ENCODE results near the gene LUC7L3. TPM values are rescaled to one million over a fixed set of nuclear protein-coding genes. Genes with fewer than 3 reads are reported as not detected.
A peak's percentile ranks its signal among the peaks of the same experiment; 100 is the strongest.
"Not testable (repeated sequence)": the region's sequence is repeated elsewhere in the genome, so short reads cannot be mapped to it uniquely, and the experiment has no call there.

LUC7L3 gene
- total RNA-seq, 1 experiment from 2014 or later, result 45.4 TPM

DNA sequence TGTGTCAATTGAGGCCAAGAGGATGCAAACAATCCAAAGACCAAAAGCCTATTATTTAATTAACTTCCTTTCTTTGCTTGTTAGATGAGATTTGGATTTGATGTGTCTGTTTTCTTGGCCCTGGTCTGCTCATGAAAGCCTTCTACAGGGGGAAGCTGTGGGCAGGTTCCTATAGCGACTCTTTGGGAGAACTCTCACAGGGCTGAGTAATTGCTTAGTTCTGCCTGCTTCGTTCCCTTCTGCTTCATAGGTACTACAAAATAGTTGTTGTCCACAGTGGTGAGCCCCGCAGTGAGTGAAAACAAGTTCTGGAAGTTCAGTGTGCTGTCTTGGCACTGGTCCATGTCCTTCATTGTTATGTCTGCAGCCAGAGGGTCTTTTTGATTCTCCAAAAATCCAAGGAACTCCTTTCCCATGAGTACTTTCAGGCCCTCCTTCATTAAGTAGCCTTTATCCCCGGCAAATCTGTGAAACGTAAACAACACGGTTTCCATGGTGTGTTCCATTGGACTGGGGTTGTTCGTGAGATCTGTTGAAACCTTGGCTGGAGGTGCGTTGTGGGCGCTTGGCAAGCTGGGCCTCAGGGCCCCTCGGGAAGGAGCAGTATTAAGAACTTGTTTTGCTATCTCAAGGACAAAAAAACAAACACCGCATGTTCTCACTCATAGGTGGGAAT is 77.9 kb downstream of the LUC7L3 start:
- DNase-seq, result no peak
- Histone ChIP-seq H3K36me3 (replicated peaks; ENCODE audit: control insufficient read depth, insufficient read depth, low read length) (no peaks in the 10 kb centered on the region), H3K27me3 (ENCODE audit: control insufficient read depth, insufficient read depth, low read length) (no peaks in the 10 kb centered on the region; the same call in 1 of the 2 replicates), H3K4me3 (ENCODE audit: insufficient read depth, low read depth, low read length) (no peak overlapping the region)

DNA sequence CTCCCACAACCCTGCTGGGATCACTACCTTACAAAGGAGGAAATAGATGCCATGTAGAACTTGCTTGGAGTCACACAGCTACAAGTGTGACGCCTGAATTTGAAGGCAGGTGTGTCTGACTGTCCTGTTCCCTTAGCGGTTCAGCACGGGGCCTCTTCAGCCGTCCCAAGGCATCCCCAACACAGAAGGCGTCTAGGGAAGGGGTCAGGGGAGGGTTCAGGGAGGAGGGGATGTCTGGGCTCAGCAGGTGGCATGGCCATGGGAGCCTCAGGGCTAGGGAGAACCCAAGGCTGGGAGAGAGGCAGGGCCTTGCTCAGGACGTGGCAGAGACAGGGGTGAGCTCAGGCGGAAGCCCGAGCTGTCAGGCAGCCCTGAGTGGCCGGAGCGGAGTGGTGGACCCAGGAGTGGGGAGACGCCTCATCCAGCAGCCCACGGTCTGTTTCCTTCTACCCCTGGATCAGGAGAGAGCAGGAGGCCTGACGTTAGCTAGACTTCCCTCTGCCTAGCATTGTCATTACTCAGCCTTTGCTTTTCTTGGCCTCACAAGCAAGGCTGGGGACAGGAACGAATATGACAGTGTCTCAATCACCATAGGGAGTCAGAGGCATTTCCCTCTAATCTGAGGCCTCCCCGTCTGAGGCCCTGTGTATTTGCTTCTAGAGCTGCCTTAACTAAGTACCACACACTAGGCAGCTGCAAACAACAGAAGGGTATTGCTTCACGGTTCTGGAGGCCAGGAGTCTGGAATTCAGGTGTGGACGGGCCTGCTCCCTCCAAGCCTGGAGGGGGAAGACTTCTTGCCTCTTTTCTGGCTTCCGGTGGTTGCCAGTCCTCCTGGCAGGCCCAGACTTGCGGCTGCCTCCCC is 79.3 kb downstream of the LUC7L3 start:
- peak; percentile 46 for DNase-seq
- H3K36me3 ChIP-seq (replicated peaks; ENCODE audit: control insufficient read depth, insufficient read depth, low read length), result no peaks in the 10 kb centered on the region
- H3K4me3 ChIP-seq (ENCODE audit: insufficient read depth, low read depth, low read length), result no peak overlapping the region
- no peaks in the 10 kb centered on the region; the same call in 1 of the 2 replicates for H3K27me3 ChIP-seq (ENCODE audit: control insufficient read depth, insufficient read depth, low read length)

DNA sequence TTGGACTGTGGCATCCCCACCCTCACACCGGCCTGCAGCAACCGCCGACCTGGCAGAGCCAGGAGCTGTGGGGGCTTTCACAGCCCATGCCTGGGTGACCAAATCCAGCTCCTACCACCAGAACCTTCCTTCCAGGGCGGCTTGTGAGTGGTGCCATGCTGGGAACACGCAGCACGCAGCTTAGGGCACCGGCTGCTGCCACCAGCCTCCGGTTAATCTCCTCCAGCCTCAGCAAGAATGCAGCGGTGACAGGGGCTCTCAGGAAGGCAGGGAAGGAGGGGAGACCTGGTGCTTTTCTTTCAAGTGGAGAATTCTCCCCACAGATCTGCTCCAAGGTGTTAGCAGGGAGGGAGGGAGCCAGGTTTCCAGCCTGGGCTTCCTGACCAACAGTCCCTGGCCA is 80.2 kb downstream of the LUC7L3 start:
- no peaks in the 10 kb centered on the region; the same call in 1 of the 2 replicates for H3K27me3 ChIP-seq (ENCODE audit: control insufficient read depth, insufficient read depth, low read length)
- peak; percentile 47 for DNase-seq
- no peak overlapping the region for H3K4me3 ChIP-seq (ENCODE audit: insufficient read depth, low read depth, low read length)
- H3K36me3 ChIP-seq (replicated peaks; ENCODE audit: control insufficient read depth, insufficient read depth, low read length), result no peaks in the 10 kb centered on the region

DNA sequence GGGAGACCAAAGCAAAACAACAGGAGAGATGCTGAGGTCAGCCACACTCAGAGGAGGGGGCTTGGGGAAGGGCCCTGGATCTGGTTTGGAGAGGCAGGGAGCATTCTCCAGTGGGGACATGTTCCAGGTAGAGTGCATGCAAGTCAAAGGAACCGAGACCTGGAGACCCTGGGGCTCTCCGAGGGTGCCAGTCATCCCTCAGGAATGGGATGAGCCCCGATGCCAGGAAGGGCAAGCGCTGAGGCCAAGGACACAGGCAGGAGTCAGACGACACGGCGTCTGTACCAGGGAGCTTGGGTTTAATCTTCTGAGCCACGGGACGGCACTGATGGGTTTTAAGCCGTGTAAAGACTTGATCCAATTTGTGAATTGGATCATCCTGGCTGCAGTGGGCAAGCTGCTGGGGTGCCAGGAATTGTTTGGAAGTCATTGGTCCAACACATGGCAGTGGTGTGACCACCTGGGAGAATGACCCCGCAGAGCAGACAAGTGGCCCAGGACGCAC is 80.8 kb downstream of the LUC7L3 start:
- Histone ChIP-seq H3K4me3 (ENCODE audit: insufficient read depth, low read depth, low read length) (no peak overlapping the region), H3K36me3 (replicated peaks; ENCODE audit: control insufficient read depth, insufficient read depth, low read length) (no peaks in the 10 kb centered on the region)
- no peak for DNase-seq

DNA sequence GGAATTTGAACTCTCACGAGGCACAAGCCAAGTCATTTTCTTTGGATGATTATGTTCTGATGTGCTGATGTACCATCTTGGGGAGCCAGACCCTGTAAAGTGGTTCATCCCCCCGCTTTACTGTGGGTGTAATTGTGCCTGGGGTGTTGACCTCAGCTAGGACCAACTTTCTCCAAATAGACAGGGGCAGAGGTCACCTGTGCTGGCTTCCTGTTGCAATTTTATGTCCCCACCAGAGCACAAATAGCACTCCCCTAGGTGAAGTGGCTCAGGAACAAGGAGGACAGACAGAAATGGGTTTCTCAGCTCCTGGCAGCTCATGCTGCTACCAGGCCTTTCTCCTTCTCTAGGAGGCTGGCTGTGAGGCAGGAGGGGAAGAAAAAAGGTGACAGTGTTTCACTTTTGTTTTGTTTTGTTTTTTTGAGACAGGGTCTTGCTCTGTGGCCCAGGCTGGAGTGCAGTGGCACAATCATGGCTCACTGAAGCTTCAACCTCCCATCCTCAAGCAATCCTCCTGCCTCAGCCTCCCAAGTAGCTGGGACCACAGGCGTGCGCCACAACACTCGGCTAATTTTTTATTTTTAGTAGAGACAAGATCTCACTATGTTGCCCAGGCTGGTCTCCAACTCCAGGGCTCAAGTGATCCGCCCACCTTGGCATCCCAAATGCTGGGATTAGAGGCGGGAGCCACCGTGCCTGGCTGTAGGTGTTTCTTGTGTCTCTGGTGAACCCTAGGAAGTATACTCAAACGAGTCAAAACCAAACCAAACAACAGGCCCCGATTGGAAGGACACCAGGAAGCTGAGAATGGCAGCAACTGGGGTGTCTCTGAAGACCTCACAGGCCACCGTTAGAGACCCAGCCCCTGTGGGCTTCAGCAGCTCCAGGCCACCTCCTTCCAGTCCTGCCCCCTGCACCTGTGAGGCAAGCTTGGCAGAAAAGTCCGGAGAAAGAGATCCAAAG is 83.5 kb downstream of the LUC7L3 start:
- H3K4me3 ChIP-seq (ENCODE audit: insufficient read depth, low read depth, low read length), result no peak overlapping the region
- H3K27me3 ChIP-seq (ENCODE audit: control insufficient read depth, insufficient read depth, low read length), result no peaks in the 10 kb centered on the region; the same call in 1 of the 2 replicates
- DNase-seq, result no peak
- H3K36me3 ChIP-seq (replicated peaks; ENCODE audit: control insufficient read depth, insufficient read depth, low read length), result no peaks in the 10 kb centered on the region

More for the DNA sequence above, 80.8 kb downstream of the LUC7L3 start:
- no peaks in the 10 kb centered on the region; the same call in 1 of the 2 replicates for H3K27me3 ChIP-seq (ENCODE audit: control insufficient read depth, insufficient read depth, low read length)

DNA sequence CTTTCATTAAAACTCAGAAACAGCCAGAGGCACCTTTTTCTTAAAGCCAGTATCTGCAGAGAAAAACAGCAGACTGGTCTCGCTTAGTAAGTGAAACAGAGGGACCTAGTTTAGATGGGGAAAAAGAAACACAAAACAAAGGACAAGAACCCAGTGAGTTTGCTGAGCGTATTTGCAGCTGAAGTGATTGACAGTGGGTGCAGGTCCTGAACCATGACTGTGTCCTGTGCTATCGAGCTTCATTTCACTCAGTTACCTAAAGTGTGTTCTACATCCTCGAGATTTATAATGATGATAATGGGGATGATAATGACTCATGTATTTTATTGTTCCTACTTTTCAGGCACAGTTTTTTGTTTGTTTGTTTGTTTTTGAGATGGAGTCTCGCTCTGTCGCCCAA is 84.3 kb downstream of the LUC7L3 start:
- no peak for DNase-seq
- Histone ChIP-seq H3K36me3 (replicated peaks; ENCODE audit: control insufficient read depth, insufficient read depth, low read length) (no peaks in the 10 kb centered on the region), H3K27me3 (ENCODE audit: control insufficient read depth, insufficient read depth, low read length) (no peaks in the 10 kb centered on the region; the same call in 1 of the 2 replicates), H3K4me3 (ENCODE audit: insufficient read depth, low read depth, low read length) (no peak overlapping the region)

DNA sequence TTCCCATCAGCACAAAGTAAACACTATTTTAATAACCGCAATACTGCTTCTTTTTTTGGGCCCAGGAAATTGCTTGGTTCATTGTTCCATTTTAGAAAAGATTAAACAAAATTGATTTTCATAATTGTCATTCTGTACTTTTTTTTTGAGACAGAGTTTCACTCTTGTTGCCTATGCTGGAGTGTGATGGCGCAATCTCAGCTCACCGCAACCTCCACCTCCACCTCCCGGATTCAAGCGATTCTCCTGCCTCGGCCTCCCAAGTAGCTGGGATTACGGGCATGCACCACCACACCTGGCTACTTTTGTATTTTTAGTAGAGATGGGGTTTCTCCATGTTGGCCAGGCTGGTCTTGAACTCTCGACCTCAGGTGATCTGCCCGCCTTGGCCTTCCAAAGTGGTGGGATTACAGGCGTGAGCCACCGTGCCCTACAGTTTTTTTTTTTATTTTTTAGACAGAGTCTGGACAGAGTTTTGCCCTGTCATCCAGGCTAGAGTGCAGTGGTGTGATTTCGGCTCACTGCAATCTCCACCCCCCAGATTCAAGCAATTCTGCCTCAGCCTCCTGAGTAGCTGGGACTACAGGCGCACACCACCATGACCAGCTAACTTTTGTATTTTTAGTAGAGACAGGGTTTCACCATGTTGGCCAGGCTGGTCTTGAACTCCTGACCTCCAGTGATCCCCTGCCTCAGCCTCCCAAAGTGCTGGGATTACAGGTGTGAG is 85.5 kb downstream of the LUC7L3 start:
- H3K36me3 ChIP-seq (replicated peaks; ENCODE audit: control insufficient read depth, insufficient read depth, low read length); H3K27me3 ChIP-seq (ENCODE audit: control insufficient read depth, insufficient read depth, low read length); H3K4me3 ChIP-seq (ENCODE audit: insufficient read depth, low read depth, low read length); DNase-seq: not testable (repeated sequence)

DNA sequence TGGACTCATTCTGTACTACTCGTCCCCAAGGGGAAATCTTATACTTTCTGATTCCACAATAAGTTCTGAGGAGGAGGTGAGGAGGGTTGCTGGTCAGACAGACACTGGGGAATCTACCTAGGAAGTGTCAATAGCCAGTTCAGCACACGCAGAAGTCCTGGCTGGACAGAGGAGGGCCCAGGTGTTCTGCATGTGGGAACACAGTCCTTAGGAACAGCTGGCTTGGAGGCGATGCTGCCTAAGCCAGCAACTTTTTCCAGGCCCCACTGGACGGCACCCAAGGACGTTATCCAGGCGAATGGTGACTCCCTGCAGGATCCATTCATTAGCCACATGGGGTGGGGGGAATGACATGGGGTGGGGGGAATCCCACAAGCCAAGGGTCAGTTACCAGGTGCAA is 86.1 kb downstream of the LUC7L3 start:
- no peak for DNase-seq
- H3K4me3 ChIP-seq (ENCODE audit: insufficient read depth, low read depth, low read length), result no peak overlapping the region
- no peaks in the 10 kb centered on the region; the same call in 1 of the 2 replicates for H3K27me3 ChIP-seq (ENCODE audit: control insufficient read depth, insufficient read depth, low read length)
- H3K36me3 ChIP-seq (replicated peaks; ENCODE audit: control insufficient read depth, insufficient read depth, low read length), result no peaks in the 10 kb centered on the region

Other genes with a start within 250 kb of the LUC7L3 start
- 28.4 and 38.1 TPM in 2 replicates for gene RSAD1, start 240.7 kb upstream of the LUC7L3 start, total RNA-seq (2014; rRNA removed; shearing (Covaris generic))
- 0.62 and 3.2 TPM in 2 replicates for gene MYCBPAP, start 211.2 kb upstream of the LUC7L3 start, total RNA-seq (2014; rRNA removed; shearing (Covaris generic))
- 0.07 and 0.87 TPM in 2 replicates for gene EPN3, start 186.9 kb upstream of the LUC7L3 start, total RNA-seq (2014; rRNA removed; shearing (Covaris generic))
- gene SPATA20, start 172.4 kb upstream of the LUC7L3 start, total RNA-seq (2014; rRNA removed; shearing (Covaris generic)), result 31.0 and 42.6 TPM in 2 replicates
- gene CACNA1G, start 158.9 kb upstream of the LUC7L3 start, total RNA-seq (2014; rRNA removed; shearing (Covaris generic)), result 1.5 and 1.9 TPM in 2 replicates
- 0.33 and 0.48 TPM in 2 replicates for gene ABCC3, start 84.7 kb upstream of the LUC7L3 start, total RNA-seq (2014; rRNA removed; shearing (Covaris generic))
- gene ANKRD40, start 11.7 kb upstream of the LUC7L3 start, total RNA-seq (2014; rRNA removed; shearing (Covaris generic)), result 42.0 and 46.0 TPM in 2 replicates
- not detected in 2 replicates for gene ANKRD40CL, start 47.9 kb downstream of the LUC7L3 start, total RNA-seq (2014; rRNA removed; shearing (Covaris generic))
- not detected in 2 replicates for gene WFIKKN2, start 116.0 kb downstream of the LUC7L3 start, total RNA-seq (2014; rRNA removed; shearing (Covaris generic))
- 5.2 and 8.6 TPM in 2 replicates for gene TOB1, start 146.8 kb downstream of the LUC7L3 start, total RNA-seq (2014; rRNA removed; shearing (Covaris generic))